ENCODE measurements around the gene RBM38.

Gene RBM38

GRCh38 chr20:57397693-57398108 is 6.5 kb downstream of the RBM38 start:
- Histone ChIP-seq H3K4me1 (ENCODE audit: control insufficient read depth in 1 of 2, insufficient read depth in 1 of 2, low read depth in 1 of 2, low read length in 1 of 2) (peaks cover 99 to 100% of the 10 kb centered on the region in 2 experiments), H3K27ac (peak overlapping the region; percentile 90)

DNA sequence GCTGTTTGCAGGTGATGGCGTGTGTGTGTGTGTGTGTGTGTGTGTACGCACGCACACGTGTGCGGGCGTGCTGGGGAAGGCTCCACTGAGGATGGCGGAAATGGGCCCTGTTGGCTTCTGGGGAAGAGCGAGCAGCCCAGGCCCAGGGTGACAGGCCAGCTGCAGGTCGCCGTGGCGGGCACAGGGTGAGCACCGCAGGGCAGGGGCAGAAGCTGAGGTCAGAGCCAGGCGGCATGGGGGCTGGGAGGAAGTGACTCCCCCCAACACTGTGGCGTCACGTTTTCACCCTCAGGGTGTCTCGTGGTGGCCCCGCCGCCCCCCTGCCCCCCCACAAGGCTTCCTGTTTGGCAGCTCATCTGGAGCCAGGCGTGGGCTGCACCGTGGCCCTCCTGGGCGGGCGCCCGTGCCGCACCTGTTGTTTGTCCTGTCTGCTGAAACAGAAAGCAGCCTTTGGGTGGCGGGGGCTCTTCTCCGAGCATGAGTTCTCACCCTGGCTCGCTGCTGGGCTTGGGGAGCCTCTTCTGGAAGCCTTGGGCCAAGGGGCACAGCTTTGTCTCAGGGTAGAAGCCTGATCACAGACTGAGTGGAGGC is 7.1 kb downstream of the RBM38 start:
- Histone ChIP-seq H3K4me3 (ENCODE audit: low read depth in 1 of 2, low read length in 1 of 2) (peak overlapping the region in 1 of 2 experiments; percentile 45), H3K9me3 (no peaks in the 10 kb centered on the region), H3K36me3 (peaks cover 87% of the 10 kb centered on the region), H3K4me1 (ENCODE audit: control insufficient read depth in 1 of 2, insufficient read depth in 1 of 2, low read depth in 1 of 2, low read length in 1 of 2) (peaks cover 99 to 100% of the 10 kb centered on the region in 2 experiments), H3K27me3 (no peaks in the 10 kb centered on the region), H3K27ac (peak overlapping the region; percentile 90)
- TF ChIP-seq, protein P1, sequence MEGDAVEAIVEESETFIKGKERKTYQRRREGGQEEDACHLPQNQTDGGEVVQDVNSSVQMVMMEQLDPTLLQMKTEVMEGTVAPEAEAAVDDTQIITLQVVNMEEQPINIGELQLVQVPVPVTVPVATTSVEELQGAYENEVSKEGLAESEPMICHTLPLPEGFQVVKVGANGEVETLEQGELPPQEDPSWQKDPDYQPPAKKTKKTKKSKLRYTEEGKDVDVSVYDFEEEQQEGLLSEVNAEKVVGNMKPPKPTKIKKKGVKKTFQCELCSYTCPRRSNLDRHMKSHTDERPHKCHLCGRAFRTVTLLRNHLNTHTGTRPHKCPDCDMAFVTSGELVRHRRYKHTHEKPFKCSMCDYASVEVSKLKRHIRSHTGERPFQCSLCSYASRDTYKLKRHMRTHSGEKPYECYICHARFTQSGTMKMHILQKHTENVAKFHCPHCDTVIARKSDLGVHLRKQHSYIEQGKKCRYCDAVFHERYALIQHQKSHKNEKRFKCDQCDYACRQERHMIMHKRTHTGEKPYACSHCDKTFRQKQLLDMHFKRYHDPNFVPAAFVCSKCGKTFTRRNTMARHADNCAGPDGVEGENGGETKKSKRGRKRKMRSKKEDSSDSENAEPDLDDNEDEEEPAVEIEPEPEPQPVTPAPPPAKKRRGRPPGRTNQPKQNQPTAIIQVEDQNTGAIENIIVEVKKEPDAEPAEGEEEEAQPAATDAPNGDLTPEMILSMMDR (IDR thresholded peaks at IDR 0.05), result no peak

More at GRCh38 chr20:57397693-57398108, 6.5 kb downstream of the RBM38 start:
- H3K36me3 ChIP-seq, result peaks cover 93% of the 10 kb centered on the region
- H3K27me3 ChIP-seq, result no peaks in the 10 kb centered on the region
- peak overlapping the region in 1 of 2 experiments; percentile 45 for H3K4me3 ChIP-seq (ENCODE audit: low read depth in 1 of 2, low read length in 1 of 2)
- TF ChIP-seq, protein P1 (IDR thresholded peaks at IDR 0.05), result no peak
- H3K9me3 ChIP-seq, result no peaks in the 10 kb centered on the region

GRCh38 chr20:57398901-57399535 is 7.8 kb downstream of the RBM38 start:
- peaks cover 99 to 100% of the 10 kb centered on the region in 2 experiments for H3K4me1 ChIP-seq (ENCODE audit: control insufficient read depth in 1 of 2, insufficient read depth in 1 of 2, low read depth in 1 of 2, low read length in 1 of 2)
- H3K36me3 ChIP-seq, result peaks cover 85% of the 10 kb centered on the region
- H3K27ac ChIP-seq, result peak overlapping the region; percentile 90
- H3K27me3 ChIP-seq, result no peaks in the 10 kb centered on the region
- TF ChIP-seq, protein P1 (IDR thresholded peaks at IDR 0.05), result no peak
- peak overlapping the region in 1 of 2 experiments; percentile 45 for H3K4me3 ChIP-seq (ENCODE audit: low read depth in 1 of 2, low read length in 1 of 2)
- no peaks in the 10 kb centered on the region for H3K9me3 ChIP-seq

GRCh38 chr20:57399587-57400155 is 8.5 kb downstream of the RBM38 start:
- H3K27ac ChIP-seq, result peak overlapping the region; percentile 90
- H3K4me3 ChIP-seq (ENCODE audit: low read depth in 1 of 2, low read length in 1 of 2), result no peak overlapping the region
- no peaks in the 10 kb centered on the region for H3K9me3 ChIP-seq
- H3K4me1 ChIP-seq (ENCODE audit: control insufficient read depth in 1 of 2, insufficient read depth in 1 of 2, low read depth in 1 of 2, low read length in 1 of 2), result peaks cover 99 to 100% of the 10 kb centered on the region in 2 experiments
- H3K27me3 ChIP-seq, result no peaks in the 10 kb centered on the region
- peaks cover 85% of the 10 kb centered on the region for H3K36me3 ChIP-seq
- TF ChIP-seq, protein P1 (IDR thresholded peaks at IDR 0.05), result no peak

DNA sequence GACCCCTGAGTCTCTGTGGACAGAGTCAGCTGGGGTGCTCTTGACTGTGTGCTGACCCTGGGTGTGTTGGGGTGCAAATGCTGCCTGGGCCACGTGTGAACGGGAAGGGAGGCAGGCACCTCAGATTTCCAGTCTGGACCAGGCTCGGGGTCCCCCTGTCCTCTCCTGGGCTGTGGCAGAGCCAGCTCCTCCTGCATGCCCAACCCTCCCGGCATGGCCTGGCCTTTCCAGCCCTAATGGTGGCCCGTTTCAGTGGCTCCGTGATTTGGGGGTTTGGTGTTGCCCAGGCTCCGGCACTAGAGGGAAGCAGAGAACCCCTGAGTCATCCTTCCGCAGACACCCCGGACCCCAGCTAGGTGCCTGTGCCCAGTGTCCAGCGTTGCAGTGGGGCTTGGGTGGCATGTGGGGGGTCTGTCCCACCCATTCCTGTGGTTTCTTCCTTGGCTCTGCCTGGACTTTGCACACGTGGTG is 9.1 kb downstream of the RBM38 start:
- TF ChIP-seq, protein P1 (IDR thresholded peaks at IDR 0.05), result peak; percentile 33
- peaks cover 85% of the 10 kb centered on the region for H3K36me3 ChIP-seq
- peaks cover 99 to 100% of the 10 kb centered on the region in 2 experiments for H3K4me1 ChIP-seq (ENCODE audit: control insufficient read depth in 1 of 2, insufficient read depth in 1 of 2, low read depth in 1 of 2, low read length in 1 of 2)
- no peaks in the 10 kb centered on the region for H3K27me3 ChIP-seq
- H3K4me3 ChIP-seq (ENCODE audit: low read depth in 1 of 2, low read length in 1 of 2), result peak overlapping the region in 1 of 2 experiments; percentile 26
- no peaks in the 10 kb centered on the region for H3K9me3 ChIP-seq
- peak overlapping the region; percentile 90 for H3K27ac ChIP-seq

All from neutrophil (primary cell).